GM18505 (cell line): ENCODE results near the gene MCC.

Source experiments
- ATAC-seq: cut with Tn5 transposase; IDR thresholded peaks from one replicate; pipeline ENCODE4 v1.9.1; 2021; ENCODE audit not compliant: unreplicated experiment
- POLR2A ChIP-seq: IDR thresholded peaks from 4 replicates; pipeline ENCODE4 v1.6.1; 2011; ENCODE audit warnings: borderline replicate concordance; ENCODE audit not compliant: insufficient read depth, insufficient read length; ENCODE audit errors: extremely low read depth

The MCC gene

DNA sequence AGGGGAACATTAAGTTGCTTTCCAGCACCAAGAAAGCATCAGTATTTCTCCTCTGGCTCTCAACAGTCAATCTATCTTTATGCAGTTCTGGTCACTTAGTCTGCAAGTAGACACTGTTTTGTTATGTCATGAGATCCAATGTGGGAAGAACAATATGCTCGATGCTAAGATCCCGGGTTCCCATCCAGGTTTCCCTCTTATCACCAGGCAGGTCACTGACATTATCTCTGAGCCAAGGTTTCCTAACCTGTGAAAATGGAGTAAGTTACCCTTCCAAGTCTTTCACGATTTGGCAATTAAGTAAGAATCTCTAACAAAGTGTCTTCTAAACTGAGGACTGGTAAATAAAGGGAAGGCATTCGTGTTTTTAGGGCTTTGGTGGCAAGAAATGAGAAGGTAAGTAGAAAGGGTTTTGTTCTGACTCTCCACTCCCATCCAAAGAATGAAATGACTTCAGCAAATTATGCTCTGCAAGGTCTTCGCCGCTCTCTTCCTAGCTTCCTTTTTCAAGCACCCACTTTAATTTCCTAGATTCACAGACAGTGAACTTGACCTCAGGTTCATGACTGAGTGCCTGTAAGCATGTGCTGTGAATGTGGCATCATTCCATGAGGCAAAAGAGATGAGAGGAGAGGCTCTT is 425.3 kb downstream of the MCC start:
- ATAC-seq, result peak; percentile 11
- no peak for TF ChIP-seq POLR2A

DNA sequence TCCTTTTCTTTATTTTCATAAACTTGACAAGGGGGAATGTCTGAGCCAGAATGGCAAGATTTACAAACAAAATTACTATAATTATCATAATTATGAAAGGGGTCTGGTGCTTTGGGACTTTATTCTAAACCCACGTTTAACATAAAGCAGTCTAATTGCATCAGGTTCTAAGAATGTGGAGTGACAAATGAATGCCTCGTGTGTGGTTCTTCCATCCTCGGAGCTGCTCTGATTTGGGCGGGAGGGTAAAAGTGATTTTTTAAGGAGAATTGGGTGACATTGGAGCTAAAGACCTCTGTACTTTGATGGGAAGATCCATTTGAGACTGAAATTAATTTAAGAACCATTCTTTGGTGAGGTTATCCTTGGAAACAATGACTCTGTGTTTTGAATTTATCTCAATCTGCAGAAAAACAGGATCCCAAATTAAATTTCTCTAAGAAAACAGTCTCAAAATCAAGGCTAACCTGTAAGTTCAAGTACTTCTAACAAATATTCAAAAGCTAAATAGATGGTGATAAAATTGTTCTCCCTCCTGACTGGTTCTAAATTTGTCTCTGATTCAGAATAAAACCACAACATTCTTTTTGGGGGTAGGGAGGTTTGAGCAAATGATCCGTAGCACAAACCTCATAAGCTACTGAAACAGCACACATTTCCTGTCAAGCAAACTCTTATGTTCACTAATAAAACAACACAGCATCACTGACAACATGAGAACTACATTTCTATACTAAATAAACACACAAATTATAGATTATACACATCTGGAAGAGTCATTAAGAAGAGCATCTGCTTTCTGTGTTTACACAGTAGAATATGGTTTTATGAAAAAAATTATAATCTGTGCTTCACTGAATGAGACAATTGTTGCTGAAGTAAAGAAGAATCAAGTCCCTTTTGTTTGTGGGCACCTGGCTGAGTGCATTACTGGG is 426.1 kb downstream of the MCC start:
- ATAC-seq, result peak; percentile 60
- no peak for TF ChIP-seq POLR2A

DNA sequence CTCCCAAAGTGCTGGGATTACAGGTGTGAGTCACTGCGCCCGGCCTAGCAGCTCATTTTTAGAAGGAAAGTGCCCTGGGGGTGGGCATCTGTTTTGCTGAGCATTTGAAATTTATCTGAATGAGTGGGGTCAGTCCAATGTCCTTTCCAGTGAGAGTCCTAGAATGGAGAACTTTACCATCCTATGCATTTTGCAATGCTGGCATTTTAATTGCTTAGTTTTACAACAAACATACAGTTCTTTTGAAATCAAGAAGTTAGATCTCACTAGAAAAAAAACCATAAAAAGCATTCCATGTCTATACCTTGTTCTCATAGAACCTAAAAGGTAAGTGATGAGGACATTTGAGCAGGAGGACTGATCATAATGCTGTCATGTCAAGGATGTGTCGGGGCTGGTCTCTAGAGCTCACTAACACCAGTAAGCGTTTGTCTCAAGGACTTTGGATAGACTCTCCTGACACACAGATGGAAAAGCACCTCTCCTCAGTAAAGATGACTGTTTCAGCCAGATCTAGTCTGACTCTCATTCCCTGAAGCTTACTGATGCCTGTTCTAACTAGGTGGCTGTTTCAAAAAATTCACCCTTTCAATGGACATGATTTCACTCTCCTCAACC is 427.7 kb downstream of the MCC start:
- no peak for ATAC-seq
- TF ChIP-seq POLR2A, result no peak

DNA sequence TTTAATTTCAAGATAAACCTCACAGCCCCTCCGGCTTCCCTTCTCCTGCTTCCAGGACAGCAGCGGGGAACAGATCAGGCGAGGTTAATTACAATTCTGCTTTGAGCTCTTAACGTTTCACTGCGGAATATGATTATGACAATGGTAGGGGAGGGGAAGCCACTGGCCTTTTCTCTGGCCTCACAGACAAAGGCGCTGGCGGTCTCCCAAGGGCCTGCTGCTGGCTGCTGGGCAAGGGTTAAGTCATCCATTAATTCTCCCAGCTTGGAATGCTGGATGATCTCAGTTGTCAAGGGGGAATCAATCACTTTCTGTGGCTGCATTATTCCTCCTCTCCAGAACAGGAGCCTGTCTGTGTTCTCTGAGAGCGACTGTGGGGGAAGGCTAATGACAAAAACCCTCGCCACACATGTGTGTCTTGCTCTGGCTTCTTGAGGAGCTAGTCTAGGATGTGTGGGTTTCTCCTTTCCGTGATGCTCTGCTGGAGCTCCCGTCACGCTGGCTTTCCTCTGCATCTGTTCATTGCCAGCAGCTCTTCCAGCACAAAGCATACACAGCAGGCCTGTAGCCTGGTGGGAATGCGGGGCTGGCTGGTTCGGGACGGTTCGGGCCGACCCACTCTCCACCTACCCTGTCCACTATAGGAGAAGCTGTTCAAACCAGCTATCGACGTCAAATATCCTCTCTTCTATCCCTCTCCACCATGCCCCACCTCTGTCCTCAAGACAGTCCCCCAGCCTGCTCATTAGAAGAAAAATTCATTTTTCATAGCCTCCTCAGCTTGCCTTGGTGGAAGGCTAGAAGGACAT is 428.8 kb downstream of the MCC start:
- ATAC-seq, result no peak
- no peak for TF ChIP-seq POLR2A

DNA sequence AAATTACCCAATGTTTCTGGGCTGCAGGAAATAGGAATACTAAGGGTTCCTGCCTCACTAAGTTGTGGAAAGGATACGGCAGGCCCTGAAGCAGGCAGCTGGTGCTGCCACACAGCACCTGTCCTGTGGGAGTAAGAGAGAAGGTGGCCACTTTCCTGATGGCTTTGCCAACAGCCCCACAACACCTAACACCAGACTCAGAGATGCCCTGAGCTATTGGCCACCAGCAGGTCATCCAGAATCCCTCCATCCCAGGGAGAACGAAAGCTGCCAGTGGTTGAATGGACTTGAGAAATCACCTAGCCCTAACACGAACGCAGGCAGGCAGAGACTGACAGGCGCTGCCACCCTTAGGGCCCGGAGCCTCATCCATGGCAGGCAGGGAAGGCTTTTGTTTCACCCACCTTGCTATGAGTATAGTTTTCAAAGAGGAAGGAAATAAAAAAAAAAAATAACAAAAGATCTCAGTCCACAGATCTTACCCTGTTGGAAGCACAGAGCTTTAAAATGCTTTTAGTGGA is 429.5 kb downstream of the MCC start:
- no peak for TF ChIP-seq POLR2A
- ATAC-seq, result no peak

DNA sequence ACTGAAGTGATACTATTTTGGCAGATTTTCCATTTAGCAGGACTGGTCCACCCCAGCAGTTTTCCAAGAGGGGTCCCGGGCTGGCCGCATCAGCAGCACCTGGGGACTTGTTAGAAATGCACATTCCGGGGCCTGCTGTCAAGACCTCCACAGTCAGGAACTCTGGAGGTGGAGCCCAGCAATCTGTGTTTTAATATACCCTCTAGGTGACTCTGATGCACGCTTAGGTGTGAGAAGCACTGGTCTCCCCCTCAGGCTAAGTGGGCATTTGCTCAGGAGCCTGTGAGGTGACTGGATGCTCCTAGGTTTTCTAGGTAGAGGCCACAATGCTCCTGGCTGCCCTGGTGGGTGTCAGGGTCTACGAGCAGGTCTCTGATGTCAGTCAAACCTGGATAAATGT is 430.0 kb downstream of the MCC start:
- ATAC-seq, result no peak
- TF ChIP-seq POLR2A, result no peak

DNA sequence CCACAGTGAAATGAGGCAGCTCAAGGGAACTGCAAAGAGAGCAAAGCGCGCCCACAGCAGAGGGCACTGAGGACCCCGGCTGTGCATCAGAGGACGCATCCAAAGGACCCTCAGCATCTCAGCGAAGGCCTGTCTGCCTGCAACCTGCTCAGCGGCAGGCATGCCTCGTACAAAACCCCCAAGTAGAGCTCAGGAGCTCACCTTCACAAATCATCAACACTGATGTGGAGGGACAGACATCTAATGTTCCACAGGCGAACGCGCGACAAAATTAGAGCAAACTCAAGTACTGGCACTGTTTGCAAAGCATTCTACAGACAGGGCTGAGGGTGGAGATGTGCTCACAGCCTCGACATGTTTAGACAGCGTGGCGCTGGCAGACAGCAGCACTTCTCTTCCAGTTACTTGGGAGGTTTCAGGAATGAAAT is 430.7 kb downstream of the MCC start:
- ATAC-seq, result no peak
- TF ChIP-seq POLR2A, result no peak

DNA sequence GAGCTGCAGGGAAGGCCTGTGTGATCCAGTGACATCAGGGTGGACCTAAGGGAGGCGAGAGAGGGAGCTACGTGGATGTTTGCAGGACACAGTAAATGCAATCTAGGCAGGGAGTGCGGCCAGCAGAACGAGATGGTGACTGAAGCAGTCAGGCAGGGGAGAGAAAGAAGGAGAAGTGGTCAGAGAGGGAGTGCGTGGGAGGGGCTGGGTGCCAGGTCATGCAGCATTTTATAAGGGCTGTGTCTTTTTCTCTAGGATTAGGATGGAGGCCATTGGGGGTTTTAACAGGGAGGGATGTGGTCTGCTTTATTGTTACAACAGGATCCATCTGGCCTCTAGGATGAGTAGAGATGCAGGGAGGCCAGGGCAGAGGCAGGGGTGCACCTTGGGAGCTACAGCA is 431.3 kb downstream of the MCC start:
- ATAC-seq, result no peak
- no peak for TF ChIP-seq POLR2A

DNA sequence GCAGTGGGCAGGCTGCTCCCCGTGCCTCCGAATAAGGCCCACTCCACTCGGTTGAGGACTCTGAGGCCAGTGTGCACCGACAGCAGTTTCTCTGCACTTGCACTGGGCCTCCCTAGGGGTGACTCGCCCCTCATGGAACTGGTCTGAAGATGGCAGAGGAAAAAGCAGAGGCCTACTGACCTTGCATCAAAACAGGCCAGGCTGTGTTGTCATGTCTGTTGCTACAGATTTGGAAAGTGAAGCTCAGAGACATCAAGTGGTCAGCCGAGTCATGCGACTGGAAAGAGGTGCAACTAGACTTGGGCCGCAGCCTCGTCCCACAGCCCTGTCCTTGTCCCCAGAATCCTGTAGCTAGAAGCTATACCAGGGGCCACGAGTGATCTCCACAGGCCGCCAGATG is 433.4 kb downstream of the MCC start:
- TF ChIP-seq POLR2A, result no peak
- ATAC-seq, result no peak

DNA sequence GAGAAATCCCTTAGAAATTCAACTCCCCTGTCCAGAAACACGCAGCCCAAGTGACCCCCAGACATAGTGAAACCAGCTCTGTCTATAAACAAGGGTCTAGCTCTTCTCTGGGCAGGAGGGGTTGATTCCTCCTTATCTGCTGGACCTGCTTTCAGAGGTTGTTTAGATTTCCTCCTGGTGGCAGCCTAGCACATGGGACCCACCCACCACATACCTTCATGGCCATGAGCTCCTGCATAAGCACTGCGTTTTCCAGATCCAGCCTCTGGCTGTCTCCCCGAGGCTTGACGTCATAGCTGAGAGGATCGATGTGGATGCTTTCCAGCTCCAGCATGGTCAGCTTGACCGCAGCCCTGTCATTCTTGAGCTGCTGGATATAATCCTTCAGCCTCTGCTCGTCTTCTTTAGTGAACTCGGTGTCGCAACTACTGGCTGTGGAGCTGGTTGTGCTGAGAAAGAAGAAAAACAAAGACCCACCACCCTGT is 434.7 kb downstream of the MCC start:
- no peak for TF ChIP-seq POLR2A
- ATAC-seq, result no peak

DNA sequence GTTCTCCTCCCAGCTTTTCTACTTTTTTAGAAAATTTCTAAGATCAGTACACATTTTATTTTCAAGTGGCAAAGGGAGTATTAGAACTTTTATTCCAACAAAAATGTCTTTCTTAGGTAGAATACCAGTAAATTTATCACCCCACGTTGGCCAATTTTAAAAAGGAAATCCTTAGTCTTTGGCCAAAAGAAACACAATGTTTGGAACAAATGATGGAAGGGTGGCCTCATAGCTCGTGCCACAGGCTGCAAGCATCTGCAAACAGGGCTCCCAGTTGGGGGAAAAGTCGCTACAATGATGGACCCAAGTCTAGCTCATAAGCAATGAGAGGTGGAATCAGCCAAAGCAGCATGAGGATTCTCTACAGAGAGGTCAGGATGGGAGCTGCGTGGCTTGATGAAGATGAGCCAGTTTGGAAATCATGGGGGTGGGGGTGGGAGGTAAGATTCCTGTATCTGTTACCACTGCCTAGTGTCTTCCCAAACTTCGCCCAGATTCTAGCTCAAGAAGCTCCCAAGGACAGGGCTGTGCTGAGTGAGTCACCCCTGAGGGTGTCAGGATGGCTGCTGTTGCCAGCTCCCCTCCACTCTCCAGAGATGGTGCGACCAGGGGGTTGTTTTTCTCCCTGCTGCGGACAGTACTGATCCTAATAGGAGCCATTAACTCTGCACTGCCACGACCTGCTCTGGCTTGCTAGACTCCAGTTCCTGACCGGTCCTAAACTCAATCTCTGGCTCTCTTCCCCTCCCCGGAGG is 436.0 kb downstream of the MCC start:
- ATAC-seq, result no peak
- no peak for TF ChIP-seq POLR2A
